ENCODE measurements around the gene WWTR1.

WWTR1 gene

DNA sequence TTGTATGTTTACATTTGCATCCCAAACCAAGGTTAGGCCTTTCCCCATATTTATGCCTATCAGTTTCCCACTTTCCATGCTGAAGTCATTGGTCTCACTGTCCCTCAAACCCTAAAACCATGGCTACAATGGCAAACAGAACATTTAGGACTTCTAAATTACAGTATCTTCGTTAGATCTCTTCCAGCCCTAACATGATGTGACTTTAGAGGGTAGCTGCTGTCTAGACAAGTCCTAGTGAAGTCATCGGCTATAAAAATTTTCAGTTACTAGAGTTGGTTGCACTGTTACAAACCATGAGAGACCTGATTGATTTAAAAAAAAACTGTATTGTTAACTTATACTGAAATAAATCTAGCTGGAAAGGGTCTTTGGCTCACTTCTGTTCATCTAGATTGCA, 128.7 kb downstream of the WWTR1 start:
- in situ Hi-C loops (cut with MboI; ENCODE audit: low sequenced_read_pairs, unreplicated experiment), result no loop called here
- DNase-seq (ENCODE audit: low spot score), result no peak
- TF ChIP-seq, protein P1, sequence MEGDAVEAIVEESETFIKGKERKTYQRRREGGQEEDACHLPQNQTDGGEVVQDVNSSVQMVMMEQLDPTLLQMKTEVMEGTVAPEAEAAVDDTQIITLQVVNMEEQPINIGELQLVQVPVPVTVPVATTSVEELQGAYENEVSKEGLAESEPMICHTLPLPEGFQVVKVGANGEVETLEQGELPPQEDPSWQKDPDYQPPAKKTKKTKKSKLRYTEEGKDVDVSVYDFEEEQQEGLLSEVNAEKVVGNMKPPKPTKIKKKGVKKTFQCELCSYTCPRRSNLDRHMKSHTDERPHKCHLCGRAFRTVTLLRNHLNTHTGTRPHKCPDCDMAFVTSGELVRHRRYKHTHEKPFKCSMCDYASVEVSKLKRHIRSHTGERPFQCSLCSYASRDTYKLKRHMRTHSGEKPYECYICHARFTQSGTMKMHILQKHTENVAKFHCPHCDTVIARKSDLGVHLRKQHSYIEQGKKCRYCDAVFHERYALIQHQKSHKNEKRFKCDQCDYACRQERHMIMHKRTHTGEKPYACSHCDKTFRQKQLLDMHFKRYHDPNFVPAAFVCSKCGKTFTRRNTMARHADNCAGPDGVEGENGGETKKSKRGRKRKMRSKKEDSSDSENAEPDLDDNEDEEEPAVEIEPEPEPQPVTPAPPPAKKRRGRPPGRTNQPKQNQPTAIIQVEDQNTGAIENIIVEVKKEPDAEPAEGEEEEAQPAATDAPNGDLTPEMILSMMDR (IDR thresholded peaks at IDR 0.05; ENCODE audit: borderline replicate concordance, control extremely low read depth, extremely low read depth, insufficient read depth, missing control alignments), result no peak

DNA sequence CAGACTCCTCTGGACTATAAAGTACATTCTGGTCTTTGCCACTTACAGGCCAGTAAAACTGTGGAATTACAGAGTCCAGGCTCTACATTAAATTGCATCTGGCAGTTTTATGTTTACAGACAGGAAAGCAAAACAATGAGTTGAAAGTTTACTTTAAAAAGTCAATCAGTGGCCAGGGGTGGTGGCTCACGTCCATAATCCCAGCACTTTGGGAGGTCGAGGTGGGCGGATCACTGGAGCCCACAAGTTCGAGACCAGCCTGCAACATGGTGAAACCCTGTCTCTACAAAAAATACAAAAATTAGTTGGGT, 129.5 kb downstream of the WWTR1 start:
- DNase-seq (ENCODE audit: low spot score), result no peak
- TF ChIP-seq, protein P1 (IDR thresholded peaks at IDR 0.05; ENCODE audit: borderline replicate concordance, control extremely low read depth, extremely low read depth, insufficient read depth, missing control alignments), result no peak
- in situ Hi-C loops (cut with MboI; ENCODE audit: low sequenced_read_pairs, unreplicated experiment), result no loop called here

DNA sequence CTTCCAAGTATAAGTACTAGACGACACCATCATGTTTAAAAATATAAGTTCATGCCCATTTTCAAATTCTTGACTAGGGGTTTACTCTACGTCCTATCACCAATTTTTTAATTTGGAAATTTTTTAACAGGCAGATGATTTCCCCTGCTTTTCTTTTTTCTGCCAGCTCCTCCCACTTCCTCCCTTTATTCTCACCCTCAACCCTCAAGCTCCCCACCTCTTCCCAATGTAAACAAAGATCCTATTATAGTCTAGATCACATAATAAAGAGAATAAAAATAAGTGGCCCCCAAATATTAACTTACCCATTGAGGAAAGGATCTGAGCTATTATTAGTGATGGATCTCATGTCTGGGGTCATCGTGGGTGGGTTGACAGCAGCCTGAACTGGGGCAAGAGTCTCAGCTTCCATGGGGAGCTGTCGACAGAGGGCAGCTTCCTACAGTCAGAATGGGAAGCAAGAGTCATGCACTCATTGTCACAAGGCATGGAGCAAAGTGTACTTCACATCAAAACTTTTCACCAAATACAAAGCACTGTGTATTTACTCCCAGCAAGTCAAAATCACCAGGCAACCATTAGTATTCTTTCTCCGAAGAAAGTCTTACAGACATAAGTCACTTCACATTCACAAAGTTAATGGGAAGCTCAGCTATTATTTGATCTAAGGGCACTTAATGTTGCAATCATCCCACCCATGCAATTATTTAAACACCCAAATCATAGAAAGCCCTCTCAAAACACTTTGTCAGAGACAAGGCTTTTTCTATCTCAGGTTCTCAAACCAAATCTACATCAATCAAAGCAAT, 130.1 kb downstream of the WWTR1 start:
- TF ChIP-seq, protein P1 (IDR thresholded peaks at IDR 0.05; ENCODE audit: borderline replicate concordance, control extremely low read depth, extremely low read depth, insufficient read depth, missing control alignments), result no peak
- in situ Hi-C loops (cut with MboI; ENCODE audit: low sequenced_read_pairs, unreplicated experiment), result no loop called here
- DNase-seq (ENCODE audit: low spot score), result no peak

DNA sequence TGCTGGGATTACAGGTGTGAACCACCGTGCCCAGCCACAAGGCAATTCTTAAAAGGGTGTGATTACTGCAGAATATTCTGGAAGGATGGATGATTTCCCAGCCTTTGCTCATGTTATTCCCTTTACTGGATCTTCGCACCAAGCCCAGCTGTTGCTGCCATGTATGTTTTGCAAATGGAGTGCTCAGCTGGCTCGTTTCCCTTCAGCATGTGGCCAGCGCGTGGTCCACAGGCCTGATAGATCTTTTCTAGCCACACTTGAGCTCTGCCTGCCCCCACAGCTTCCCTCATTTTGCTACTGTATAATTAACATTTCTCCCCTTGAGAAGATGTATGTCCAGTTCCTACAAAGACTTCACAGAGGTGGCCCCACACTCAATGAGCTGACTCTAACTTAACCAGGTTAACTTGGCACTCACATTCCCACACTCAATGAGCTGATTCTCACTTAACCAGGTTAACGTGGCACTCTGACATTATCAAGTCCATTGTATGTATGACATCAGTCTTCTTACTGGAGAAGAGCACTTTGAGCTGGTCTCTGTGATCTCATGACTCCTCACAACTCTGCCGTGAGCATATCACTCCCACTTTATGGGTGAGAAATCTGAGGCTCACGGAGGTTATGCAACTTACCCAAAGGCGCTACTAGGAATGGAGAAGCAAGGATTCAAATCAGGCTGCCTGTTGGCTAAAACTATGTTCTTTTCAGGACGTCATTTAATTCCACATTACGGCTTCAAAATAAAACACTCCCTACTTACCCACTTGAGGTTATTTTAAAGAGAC, 134.1 kb downstream of the WWTR1 start:
- in situ Hi-C loops (cut with MboI; ENCODE audit: low sequenced_read_pairs, unreplicated experiment), result loop anchor here (25.0 kb wide), 1 partner anchor 689 kb away; no protein-coding TSS in a partner anchor
- DNase-seq (ENCODE audit: low spot score), result no peak
- TF ChIP-seq, protein P1 (IDR thresholded peaks at IDR 0.05; ENCODE audit: borderline replicate concordance, control extremely low read depth, extremely low read depth, insufficient read depth, missing control alignments), result no peak

DNA sequence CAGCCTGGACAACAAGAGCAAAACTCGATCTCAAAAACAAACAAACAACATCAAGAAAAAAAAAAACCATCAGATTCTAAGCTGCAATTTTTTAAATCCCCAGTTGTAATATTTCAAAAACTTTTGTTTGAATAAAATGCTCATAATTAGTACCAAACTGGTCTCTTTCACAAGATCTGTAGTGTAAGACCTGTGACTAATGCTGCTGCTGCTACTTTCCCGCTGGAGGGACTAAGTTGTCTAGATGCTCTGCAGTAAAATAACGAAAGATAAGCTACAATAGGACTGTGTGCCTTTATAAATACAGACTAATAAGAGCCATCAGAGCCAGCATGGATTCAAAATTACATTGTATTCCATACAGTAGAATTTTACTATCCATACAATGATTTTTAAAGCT, 137.9 kb downstream of the WWTR1 start:
- TF ChIP-seq, protein P1 (IDR thresholded peaks at IDR 0.05; ENCODE audit: borderline replicate concordance, control extremely low read depth, extremely low read depth, insufficient read depth, missing control alignments), result no peak
- DNase-seq (ENCODE audit: low spot score), result no peak
- in situ Hi-C loops (cut with MboI; ENCODE audit: low sequenced_read_pairs, unreplicated experiment), result loop anchor here (25.0 kb wide), 1 partner anchor 692 kb away; no protein-coding TSS in a partner anchor

DNA sequence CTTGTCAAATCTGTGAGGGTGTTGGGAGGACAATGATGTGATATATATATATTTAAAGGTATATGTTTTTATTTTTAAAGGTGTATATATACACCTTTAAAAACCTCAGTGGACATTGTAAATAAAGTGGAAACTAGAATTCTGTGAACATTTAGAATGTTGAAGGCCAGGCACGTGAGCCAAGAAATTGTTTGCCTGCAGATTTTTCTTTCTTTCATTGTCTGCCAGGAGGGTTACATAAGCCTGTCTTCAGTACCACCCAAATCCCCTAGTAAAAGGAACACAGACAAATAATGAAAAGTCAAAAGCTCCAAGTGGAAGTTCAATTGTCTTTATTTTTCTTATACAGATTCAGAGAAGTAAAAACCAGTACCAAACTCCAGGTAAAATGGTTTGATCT, 140.9 kb downstream of the WWTR1 start:
- no peak for DNase-seq (ENCODE audit: low spot score)
- TF ChIP-seq, protein P1 (IDR thresholded peaks at IDR 0.05; ENCODE audit: borderline replicate concordance, control extremely low read depth, extremely low read depth, insufficient read depth, missing control alignments), result no peak
- in situ Hi-C loops (cut with MboI; ENCODE audit: low sequenced_read_pairs, unreplicated experiment), result loop anchor here (25.0 kb wide), 1 partner anchor 695 kb away; no protein-coding TSS in a partner anchor

Measured in GM13976 (cell line).